ENCODE data around the gene OBSCN.

DNA sequence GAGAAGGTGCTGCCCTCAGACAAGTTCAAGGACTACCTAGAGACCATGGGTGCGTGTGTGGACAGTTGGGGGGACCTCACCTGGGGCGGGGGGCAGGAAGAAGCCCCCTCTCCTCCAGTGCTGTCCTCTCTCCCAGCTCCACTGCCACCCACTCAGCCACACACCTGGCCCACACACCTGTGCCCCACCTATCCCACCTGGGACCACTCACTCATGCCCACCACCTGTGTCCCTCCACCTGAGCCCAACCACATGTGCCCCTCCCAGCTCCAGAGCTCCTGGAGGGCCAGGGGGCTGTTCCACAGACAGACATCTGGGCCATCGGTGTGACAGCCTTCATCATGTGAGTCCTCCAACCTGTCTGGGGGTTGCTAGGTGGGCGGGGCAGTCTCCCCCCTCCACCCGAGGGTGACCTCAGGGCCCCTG lies 169.8 kb downstream of the OBSCN start:
- TF ChIP-seq SP1 (IDR thresholded peaks at IDR 0.05) (no peak), FOXK2 (IDR thresholded peaks at IDR 0.05) (no peak), L3MBTL2 (conservative IDR thresholded peaks at IDR 0.05) (no peak), CTBP1 (IDR thresholded peaks at IDR 0.05; ENCODE audit: borderline replicate concordance) (no peak), TARDBP (IDR thresholded peaks at IDR 0.05) (no peak), ELF4 (IDR thresholded peaks at IDR 0.05) (no peak), SUZ12 (IDR thresholded peaks at IDR 0.05) (no peak), FOXA1 (IDR thresholded peaks at IDR 0.05) (no peak), FOXM1 (IDR thresholded peaks at IDR 0.05; ENCODE audit: borderline replicate concordance) (no peak), ZNF384 (IDR thresholded peaks at IDR 0.05) (no peak)
- TF ChIP-seq, protein P1, sequence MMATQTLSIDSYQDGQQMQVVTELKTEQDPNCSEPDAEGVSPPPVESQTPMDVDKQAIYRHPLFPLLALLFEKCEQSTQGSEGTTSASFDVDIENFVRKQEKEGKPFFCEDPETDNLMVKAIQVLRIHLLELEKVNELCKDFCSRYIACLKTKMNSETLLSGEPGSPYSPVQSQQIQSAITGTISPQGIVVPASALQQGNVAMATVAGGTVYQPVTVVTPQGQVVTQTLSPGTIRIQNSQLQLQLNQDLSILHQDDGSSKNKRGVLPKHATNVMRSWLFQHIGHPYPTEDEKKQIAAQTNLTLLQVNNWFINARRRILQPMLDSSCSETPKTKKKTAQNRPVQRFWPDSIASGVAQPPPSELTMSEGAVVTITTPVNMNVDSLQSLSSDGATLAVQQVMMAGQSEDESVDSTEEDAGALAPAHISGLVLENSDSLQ (IDR thresholded peaks at IDR 0.05) = no peak

All from HEK293T (cell line).